Measurements from ENCODE around the gene HOGA1. TPM values are rescaled to one million over a fixed set of nuclear protein-coding genes. Genes with fewer than 3 reads are reported as not detected.

The HOGA1 gene
- total and polyA plus RNA-seq, 2 experiments from 2014 or later, result 5.8 to 6.9 TPM

GRCh38 chr10:97596101-97597082 is 12.2 kb downstream of the HOGA1 start:
- Histone ChIP-seq H2AFZ (no peak overlapping the region), H3K4me2 (no peak overlapping the region), H3K9me3 (ENCODE audit: low read depth) (no peaks in the 10 kb centered on the region), H4K20me1 (ENCODE audit: insufficient read depth, poor library complexity, severe bottlenecking) (no peaks in the 10 kb centered on the region), H3K9me2 (replicated peaks; ENCODE audit: insufficient read depth) (no peaks in the 10 kb centered on the region), H3K4me1 (ENCODE audit: insufficient read depth) (no peaks in the 10 kb centered on the region), H3K79me2 (no peaks in the 10 kb centered on the region), H3K27ac (peak overlapping the region; percentile 64), H3K36me3 (replicated peaks; ENCODE audit: insufficient read depth, low read depth) (no peaks in the 10 kb centered on the region), H3K4me3 (no peak overlapping the region), H3K27me3 (no peaks in the 10 kb centered on the region)
- TF ChIP-seq EZH2phosphoT487 (IDR thresholded peaks at IDR 0.05; ENCODE audit: low read depth, severe bottlenecking, unreplicated experiment), result no peak
- no peak for TF ChIP-seq EZH2 (IDR thresholded peaks at IDR 0.05; ENCODE audit: borderline replicate concordance)
- TF ChIP-seq, protein P1, sequence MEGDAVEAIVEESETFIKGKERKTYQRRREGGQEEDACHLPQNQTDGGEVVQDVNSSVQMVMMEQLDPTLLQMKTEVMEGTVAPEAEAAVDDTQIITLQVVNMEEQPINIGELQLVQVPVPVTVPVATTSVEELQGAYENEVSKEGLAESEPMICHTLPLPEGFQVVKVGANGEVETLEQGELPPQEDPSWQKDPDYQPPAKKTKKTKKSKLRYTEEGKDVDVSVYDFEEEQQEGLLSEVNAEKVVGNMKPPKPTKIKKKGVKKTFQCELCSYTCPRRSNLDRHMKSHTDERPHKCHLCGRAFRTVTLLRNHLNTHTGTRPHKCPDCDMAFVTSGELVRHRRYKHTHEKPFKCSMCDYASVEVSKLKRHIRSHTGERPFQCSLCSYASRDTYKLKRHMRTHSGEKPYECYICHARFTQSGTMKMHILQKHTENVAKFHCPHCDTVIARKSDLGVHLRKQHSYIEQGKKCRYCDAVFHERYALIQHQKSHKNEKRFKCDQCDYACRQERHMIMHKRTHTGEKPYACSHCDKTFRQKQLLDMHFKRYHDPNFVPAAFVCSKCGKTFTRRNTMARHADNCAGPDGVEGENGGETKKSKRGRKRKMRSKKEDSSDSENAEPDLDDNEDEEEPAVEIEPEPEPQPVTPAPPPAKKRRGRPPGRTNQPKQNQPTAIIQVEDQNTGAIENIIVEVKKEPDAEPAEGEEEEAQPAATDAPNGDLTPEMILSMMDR (IDR thresholded peaks at IDR 0.05; ENCODE audit: poor library complexity), result no peak
- peak; percentile 61 for DNase-seq (ENCODE audit: low spot score)
- 76% methylated on average over 10 of the region's 10 CpGs for WGBS (ENCODE audit: low lambda C conversion rate, missing lambda C conversion rate)

- TF ChIP-seq EZH2phosphoT487 (IDR thresholded peaks at IDR 0.05; ENCODE audit: low read depth, severe bottlenecking, unreplicated experiment), result no peak
- TF ChIP-seq, protein P1 (IDR thresholded peaks at IDR 0.05; ENCODE audit: poor library complexity), result no peak
- no peak for TF ChIP-seq EZH2 (IDR thresholded peaks at IDR 0.05; ENCODE audit: borderline replicate concordance)
- H3K27me3 ChIP-seq, result no peaks in the 10 kb centered on the region
- H2AFZ ChIP-seq, result no peak overlapping the region
- H3K9me3 ChIP-seq (ENCODE audit: low read depth), result no peaks in the 10 kb centered on the region
- no peaks in the 10 kb centered on the region for H3K9me2 ChIP-seq (replicated peaks; ENCODE audit: insufficient read depth)
- H3K36me3 ChIP-seq (replicated peaks; ENCODE audit: insufficient read depth, low read depth), result no peaks in the 10 kb centered on the region
- H3K79me2 ChIP-seq, result no peaks in the 10 kb centered on the region
- H3K4me1 ChIP-seq (ENCODE audit: insufficient read depth), result no peaks in the 10 kb centered on the region
- no peak for DNase-seq (ENCODE audit: low spot score)
- H3K4me2 ChIP-seq, result no peak overlapping the region
- WGBS (ENCODE audit: low lambda C conversion rate, missing lambda C conversion rate), result 83% methylated on average over 2 of the region's 2 CpGs
- no peaks in the 10 kb centered on the region for H4K20me1 ChIP-seq (ENCODE audit: insufficient read depth, poor library complexity, severe bottlenecking)
- H3K4me3 ChIP-seq, result no peak overlapping the region
- no peak overlapping the region for H3K27ac ChIP-seq
These were observed 13.6 kb downstream of the HOGA1 start for GRCh38 chr10:97597778-97598177.

DNA sequence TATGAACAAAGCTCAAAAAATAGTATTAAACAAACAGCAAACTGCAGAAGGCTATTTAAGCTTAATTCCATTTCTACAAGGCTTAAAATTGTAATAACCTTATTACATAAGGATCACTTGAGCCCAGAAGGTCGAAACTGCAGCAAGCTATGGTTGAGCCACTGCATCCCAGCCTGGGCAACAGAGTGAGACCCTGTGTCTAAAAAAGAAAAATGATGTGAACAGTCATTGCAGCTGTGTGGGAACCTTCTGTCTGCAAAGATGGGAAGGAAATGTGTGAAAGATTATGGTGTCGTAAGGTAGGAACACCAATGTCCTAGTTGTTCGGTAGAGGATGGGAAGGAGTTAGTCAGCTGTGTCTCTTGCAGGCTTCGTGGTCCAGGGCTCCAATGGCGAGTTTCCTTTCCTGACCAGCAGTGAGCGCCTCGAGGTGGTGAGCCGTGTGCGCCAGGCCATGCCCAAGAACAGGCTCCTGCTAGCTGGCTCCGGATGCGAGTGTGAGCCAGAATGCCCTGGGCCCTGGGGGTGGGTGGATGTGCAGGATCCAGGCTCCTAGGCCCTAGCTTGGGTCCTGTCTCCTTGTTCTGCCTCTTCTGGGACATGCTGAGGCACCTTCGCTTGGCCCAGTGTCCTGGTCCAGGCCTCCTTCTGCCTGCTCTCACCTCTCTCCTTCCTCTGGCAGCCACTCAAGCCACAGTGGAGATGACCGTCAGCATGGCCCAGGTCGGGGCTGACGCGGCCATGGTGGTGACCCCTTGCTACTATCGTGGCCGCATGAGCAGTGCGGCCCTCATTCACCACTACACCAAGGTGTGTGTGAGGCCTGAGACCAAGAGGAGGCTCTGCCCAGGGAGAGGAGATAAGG is 14.4 kb downstream of the HOGA1 start:
- DNase-seq (ENCODE audit: low spot score), result no peak
- Histone ChIP-seq H3K4me3 (no peak overlapping the region), H2AFZ (no peak overlapping the region), H3K9me3 (ENCODE audit: low read depth) (no peaks in the 10 kb centered on the region), H4K20me1 (ENCODE audit: insufficient read depth, poor library complexity, severe bottlenecking) (no peaks in the 10 kb centered on the region), H3K36me3 (replicated peaks; ENCODE audit: insufficient read depth, low read depth) (no peaks in the 10 kb centered on the region), H3K79me2 (no peaks in the 10 kb centered on the region), H3K4me1 (ENCODE audit: insufficient read depth) (no peaks in the 10 kb centered on the region), H3K9me2 (replicated peaks; ENCODE audit: insufficient read depth) (no peaks in the 10 kb centered on the region), H3K4me2 (no peak overlapping the region), H3K27me3 (no peaks in the 10 kb centered on the region), H3K27ac (no peak overlapping the region)
- WGBS (ENCODE audit: low lambda C conversion rate, missing lambda C conversion rate), result 96% methylated on average over 19 of the region's 19 CpGs
- TF ChIP-seq EZH2 (IDR thresholded peaks at IDR 0.05; ENCODE audit: borderline replicate concordance) (no peak), EZH2phosphoT487 (IDR thresholded peaks at IDR 0.05; ENCODE audit: low read depth, severe bottlenecking, unreplicated experiment) (no peak)
- TF ChIP-seq, protein P1 (IDR thresholded peaks at IDR 0.05; ENCODE audit: poor library complexity), result no peak

Data from hepatocyte (in vitro differentiated cells).